IMR-90 (cell line): ENCODE results near the gene RAD51AP1. TPM values are rescaled to one million over a fixed set of nuclear protein-coding genes. Genes with fewer than 3 reads are reported as not detected.

Source experiments
- ATAC-seq: fragments of 200-7000 bp; cut with Tn5 transposase; 2 replicates; pipeline ENCODE4 v1.9.1; 2020; ENCODE audit warnings: low read depth, mild to moderate bottlenecking, moderate library complexity
- BruUV-seq: library from RNA; stranded (reverse); fragments of 400-500 nt; replicated peaks from 2 replicates; lab custom pipeline; 2021; lab: Mats Ljungman, UMichigan
- CTCF ChIA-PET: fragments of 300-600 bp; formaldehyde crosslinking; extraction: SDS; loops from one replicate; lab custom pipeline; 2021; ENCODE audit warnings: antibody characterized with exemption; lab: Yijun Ruan, JAX
- POLR2A ChIA-PET: fragments of 300-600 bp; sonication (Branson Sonifier 250); formaldehyde crosslinking; loops from one replicate; lab custom pipeline; 2022; ENCODE audit warnings: antibody characterized with exemption; ENCODE audit not compliant: unreplicated experiment; lab: Charles Lee
- DNase-seq: peaks from one replicate; pipeline ENCODE4 v3.0.0; 2013
- H2AFZ ChIP-seq: replicated peaks from 2 replicates; pipeline ENCODE3; 2013; ENCODE audit warnings: low read length, mild to moderate bottlenecking; ENCODE audit not compliant: poor library complexity
- H2AK5ac ChIP-seq: 2 replicates; pipeline ENCODE4 v1.6.1; 2013; ENCODE audit warnings: low read depth, low read length, inconsistent platforms
- H2AK9ac ChIP-seq: replicated peaks from 2 replicates; pipeline ENCODE3; 2013; ENCODE audit warnings: mild to moderate bottlenecking, low read depth, low read length, moderate library complexity; ENCODE audit not compliant: poor library complexity
- H2BK120ac ChIP-seq: 2 replicates; pipeline ENCODE4 v1.6.1; 2013; ENCODE audit warnings: low read depth, low read length, inconsistent platforms
- H2BK15ac ChIP-seq: 3 replicates; pipeline ENCODE4 v1.6.1; 2013; ENCODE audit warnings: low read depth, low read length, inconsistent platforms
- H2BK20ac ChIP-seq: 2 replicates; pipeline ENCODE4 v1.6.1; 2013; ENCODE audit warnings: low read depth, mild to moderate bottlenecking, inconsistent platforms, low read length, moderate library complexity
- H2BK5ac ChIP-seq: 2 replicates; pipeline ENCODE4 v1.6.1; 2013; ENCODE audit warnings: mild to moderate bottlenecking, low read depth, low read length, inconsistent platforms; ENCODE audit not compliant: poor library complexity, severe bottlenecking
- H3K14ac ChIP-seq: replicated peaks from 2 replicates; pipeline ENCODE4 v1.6.1; 2013; ENCODE audit warnings: low read depth, low read length, inconsistent platforms
- H3K18ac ChIP-seq: 2 replicates; pipeline ENCODE4 v1.6.1; 2013; ENCODE audit warnings: low read depth, low read length, control low read depth
- H3K23ac ChIP-seq: 2 replicates; pipeline ENCODE4 v1.6.1; 2013; ENCODE audit warnings: low read depth, low read length, inconsistent platforms
- H3K27ac ChIP-seq: 2 replicates; pipeline ENCODE4 v1.5.1; 2013; ENCODE audit warnings: mild to moderate bottlenecking, control low read depth, low read length; ENCODE audit not compliant: insufficient read depth
- H3K27me3 ChIP-seq: 2 replicates; pipeline ENCODE4 v1.6.1; 2013; ENCODE audit warnings: low read length; ENCODE audit not compliant: control insufficient read depth, insufficient read depth
- H3K36me3 ChIP-seq: 2 replicates; pipeline ENCODE4 v1.6.1; 2013; ENCODE audit warnings: low read length, mixed read lengths; ENCODE audit not compliant: control insufficient read depth, insufficient read depth
- H3K4ac ChIP-seq: 2 replicates; pipeline ENCODE4 v1.6.1; 2013; ENCODE audit warnings: low read depth, low read length, inconsistent platforms
- H3K4me1 ChIP-seq: 2 replicates; pipeline ENCODE4 v1.6.1; 2013; ENCODE audit warnings: low read length, mixed read lengths; ENCODE audit not compliant: control insufficient read depth, insufficient read depth
- H3K4me2 ChIP-seq: 2 replicates; pipeline ENCODE4 v1.6.1; 2013; ENCODE audit warnings: low read depth, mild to moderate bottlenecking, control low read depth, low read length, moderate library complexity
- H3K4me3 ChIP-seq: 2 replicates; pipeline ENCODE4 v1.5.1; 2013; ENCODE audit warnings: low read depth, mild to moderate bottlenecking, control low read depth, low read length, moderate library complexity; ENCODE audit not compliant: insufficient read depth
- H3K56ac ChIP-seq: 2 replicates; pipeline ENCODE4 v1.6.1; 2013; ENCODE audit warnings: low read length, inconsistent platforms; ENCODE audit not compliant: insufficient read depth; ENCODE audit errors: extremely low read depth
- H3K79me1 ChIP-seq, 2 experiments: 2 replicates each; pipeline ENCODE4 v1.6.1; 2013; ENCODE audit warnings: low read length in 2 of 2, inconsistent platforms in 1 of 2, low read depth in 1 of 2
- H3K9ac ChIP-seq: 2 replicates; pipeline ENCODE4 v1.6.1; 2013; ENCODE audit warnings: low read depth, low read length, control low read depth
- H3K9me1 ChIP-seq: 2 replicates; pipeline ENCODE4 v1.6.1; 2013; ENCODE audit warnings: low read length, inconsistent platforms; ENCODE audit not compliant: insufficient read depth
- H3K9me3 ChIP-seq: 2 replicates; pipeline ENCODE4 v1.6.1; 2013; ENCODE audit warnings: low read length; ENCODE audit not compliant: control insufficient read depth, insufficient read depth
- H4K20me1 ChIP-seq: 2 replicates; pipeline ENCODE4 v1.6.1; 2013; ENCODE audit warnings: low read length, inconsistent platforms; ENCODE audit not compliant: insufficient read depth
- H4K5ac ChIP-seq: 2 replicates; pipeline ENCODE4 v1.6.1; 2013; ENCODE audit warnings: mild to moderate bottlenecking, low read depth, low read length, control low read depth
- H4K8ac ChIP-seq, 2 experiments: 2 replicates each; pipeline ENCODE4 v1.6.1; 2013; ENCODE audit warnings: low read depth in 2 of 2, low read length in 2 of 2, control low read depth in 1 of 2, inconsistent platforms in 1 of 2
- H4K91ac ChIP-seq: 2 replicates; pipeline ENCODE4 v1.6.1; 2013; ENCODE audit warnings: low read depth, low read length, inconsistent platforms; ENCODE audit not compliant: insufficient read depth
- BHLHE40 ChIP-seq: fragments of 150-350 bp; IDR thresholded peaks from 2 replicates; pipeline ENCODE4 v1.6.1; 2016; ENCODE audit warnings: mild to moderate bottlenecking, low read depth, low read length
- FOS ChIP-seq: fragments of 150-350 bp; IDR thresholded peaks from 2 replicates; pipeline ENCODE4 v1.6.1; 2016; ENCODE audit warnings: low read depth, low read length
- MAFK ChIP-seq: IDR thresholded peaks from 2 replicates; pipeline ENCODE4 v1.6.1; 2012; ENCODE audit warnings: low read depth, low read length, improper control_type of control experiment
- MXI1 ChIP-seq: IDR thresholded peaks from 2 replicates; pipeline ENCODE4 v1.6.1; 2012; ENCODE audit warnings: low read depth, mild to moderate bottlenecking, low read length, moderate library complexity, borderline replicate concordance
- WGBS, 2 experiments: methylation state at CpG; one replicate each; pipeline versions ENCODE4 v1.1.5 to v1.1.7; 2013; ENCODE audit warnings: missing lambda C conversion rate in 2 of 2; ENCODE audit not compliant: insufficient read length in 1 of 2; ENCODE audit errors: extremely low coverage in 2 of 2; 5-methylcytosine and 5-hydroxymethylcytosine counted together
- dilution Hi-C: fragments of 300-500 bp; cut with HindIII; formaldehyde crosslinking; loops from one replicate; pipeline ENCODE4 v1.14.3; 2018; ENCODE audit warnings: low sequenced_read_pairs; ENCODE audit not compliant: unreplicated experiment
- in situ Hi-C: fragments of 300-500 bp; cut with MboI; formaldehyde crosslinking; loops from 3 replicates; pipeline ENCODE4 v1.14.3; 2019; ENCODE audit warnings: low sequenced_read_pairs, inconsistent platforms, mixed read lengths
- intact Hi-C: fragments of 100-400 bp; cut with micrococcal nuclease; formaldehyde crosslinking; loops from 2 replicates; pipeline ENCODE4 v1.10.0; 2022
- polyA plus RNA-seq, 3 experiments: library from polyadenylated mRNA; depleted of rRNA; stranded (reverse); fragments of >200 nt; gene quantifications; 2 replicates each; pipeline ENCODE4 v1.2.3, GENCODE V29; 2012; ENCODE audit warnings: low replicate concordance in 1 of 3
- total RNA-seq: library from RNA; depleted of rRNA; stranded (reverse); fragments of >200 nt; gene quantifications from 2 replicates; pipeline ENCODE4 v1.2.3, GENCODE V29; 2012

The RAD51AP1 gene
- total and polyA plus RNA-seq, 2 of the 4 experiments (the other 2 are of a cell fraction) = 6.5 to 10.2 TPM

GRCh38 chr12:4540170-4540569, 1.5 kb downstream of the RAD51AP1 start:
- Histone ChIP-seq H3K27ac (no peak overlapping the region), H3K18ac (no peak overlapping the region), H3K9me1 (no peaks in the 10 kb centered on the region), H3K4me3 (no peak overlapping the region), H2BK20ac (no peak overlapping the region), H2BK120ac (no peak overlapping the region), H3K36me3 (no peaks in the 10 kb centered on the region), H3K56ac (no peak overlapping the region), H2AK5ac (no peak overlapping the region), H3K14ac (no peak overlapping the region), H3K79me1 (peaks cover 13 to 29% of the 10 kb centered on the region in 2 experiments), H3K4me1 (no peaks in the 10 kb centered on the region), H4K5ac (no peak overlapping the region), H2AK9ac (no peak overlapping the region), H2BK15ac (no peak overlapping the region), H3K9me3 (no peaks in the 10 kb centered on the region), H3K23ac (no peak overlapping the region), H3K4me2 (no peak overlapping the region), H2AFZ (no peak overlapping the region), H4K20me1 (no peaks in the 10 kb centered on the region), H4K91ac (no peak overlapping the region), H2BK5ac (no peak overlapping the region), H3K27me3 (no peaks in the 10 kb centered on the region), H3K4ac (no peak overlapping the region), H4K8ac (no peak overlapping the region), H3K9ac (no peak overlapping the region)
- ChIA-PET POLR2A (no interaction called here), CTCF (no interaction called here)
- TF ChIP-seq BHLHE40 (no peak), MAFK (no peak), MXI1 (no peak), FOS (no peak)
- no peak for DNase-seq
- dilution Hi-C loops = no loop called here
- 88% methylated on average over 1 of the region's 3 CpGs; no CpG with 5 or more reads in 1 of the 2 experiments for WGBS, 2 experiments
- no peak for ATAC-seq
- no TSS peak for BruUV-seq
- in situ Hi-C loops = no loop called here
- intact Hi-C loops = no loop called here
